Measurements from ENCODE around the gene MOB1B. TPM values are rescaled to one million over a fixed set of nuclear protein-coding genes. Genes with fewer than 3 reads are reported as not detected.

Gene MOB1B
- total and polyA plus RNA-seq, 10 of the 15 experiments (the other 5 are each of a cell fraction or from before 2014, with no cell fraction given): 1.9 to 11.4 (median 6.1) TPM

- TF ChIP-seq REST (IDR thresholded peaks at IDR 0.05; ENCODE audit: low read depth, low read length) (no peak), POU2F2 (IDR thresholded peaks at IDR 0.05; ENCODE audit: borderline replicate concordance, low read depth, low read length) (no peak), RCOR1 (conservative IDR thresholded peaks at IDR 0.05; ENCODE audit: low read depth, low read length) (0 out of 2 replicates have a peak, but pooled peaks have one; percentile 71), USF1 (IDR thresholded peaks at IDR 0.05; ENCODE audit: borderline replicate concordance, extremely low read length, insufficient read depth, low read depth, low read length) (no peak), CBFB (IDR thresholded peaks at IDR 0.05; ENCODE audit: low read depth) (no peak), RUNX3 (IDR thresholded peaks at IDR 0.05; ENCODE audit: low read length) (peak; percentile 87), EED (IDR thresholded peaks at IDR 0.05; ENCODE audit: low read depth) (peak; percentile 63), CEBPB (IDR thresholded peaks at IDR 0.05; ENCODE audit: borderline replicate concordance in 1 of 2, low read depth in 2 of 2, low read length in 2 of 2) (peak in 1 of 2 experiments; percentile 39; a peak in 1 of 4 replicates), HDAC6 (IDR thresholded peaks at IDR 0.05; ENCODE audit: unreplicated experiment) (no peak), TCF12 (IDR thresholded peaks at IDR 0.05; ENCODE audit: low read depth, low read length) (peak; percentile 65; the same call in 1 of the 2 replicates), YBX1 (IDR thresholded peaks at IDR 0.05) (no peak), ZNF384 (IDR thresholded peaks at IDR 0.05; ENCODE audit: borderline replicate concordance, low read depth, low read length) (peak; percentile 63; the same call in 1 of the 2 replicates), ZNF687 (IDR thresholded peaks at IDR 0.05) (no peak), RELB (IDR thresholded peaks at IDR 0.05; ENCODE audit: low read depth) (peak; percentile 71), PML (IDR thresholded peaks at IDR 0.05; ENCODE audit: low read length) (no peak), EP300 (IDR thresholded peaks at IDR 0.05; ENCODE audit: borderline replicate concordance in 1 of 2, control insufficient read depth in 1 of 2, low read depth in 2 of 2, low read length in 2 of 2) (peak; percentile 33 to 63; a peak in 2 of 4 replicates), ATF2 (IDR thresholded peaks at IDR 0.05; ENCODE audit: low read length) (peak; percentile 74; the same call in 1 of the 2 replicates)
These were observed 104.2 kb downstream of the MOB1B start (continued) for GRCh38 chr4:71006203-71006907.
